DND-41 (cell line): Measurements from ENCODE around the gene VWC2.

Experiments
- CTCF ChIP-seq: IDR thresholded peaks from 2 replicates; pipeline ENCODE4 v1.5.1; 2012; ENCODE audit warnings: borderline replicate concordance, low read length, moderate library complexity, mild to moderate bottlenecking; ENCODE audit not compliant: poor library complexity, severe bottlenecking; ENCODE audit errors: extremely low read depth
- EZH2 ChIP-seq: IDR thresholded peaks from 3 replicates; pipeline ENCODE4 v1.6.1; 2012; ENCODE audit warnings: borderline replicate concordance, low read depth, mild to moderate bottlenecking, moderate library complexity, low read length, inconsistent platforms; ENCODE audit not compliant: severe bottlenecking

- TF ChIP-seq CTCF, result no peak
- TF ChIP-seq EZH2, result no peak
These were observed 66.6 kb downstream of the VWC2 start for GRCh38 chr7:49839863-49840645.
